ENCODE results near the gene KCNF1.

DNA sequence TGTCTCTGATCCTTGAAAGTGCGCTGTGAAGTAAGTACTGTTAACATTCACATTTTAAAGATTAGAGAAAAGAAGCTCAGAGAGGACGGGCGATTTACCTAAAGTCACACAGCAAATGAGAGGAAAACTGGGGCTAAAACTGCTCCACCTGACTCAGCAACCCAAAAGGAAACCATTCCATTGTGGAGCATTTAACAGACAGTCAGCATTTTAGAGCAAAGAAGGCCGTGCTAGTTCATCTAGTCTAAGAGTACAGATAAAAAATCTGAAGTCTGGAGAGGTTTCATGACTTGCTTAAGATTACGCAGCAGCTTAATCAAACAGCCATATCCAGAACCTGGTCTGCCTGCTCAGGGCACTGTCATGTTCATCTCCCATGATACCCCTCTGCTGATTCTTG is 19.9 kb upstream of the KCNF1 start:
- TF ChIP-seq, protein P1, sequence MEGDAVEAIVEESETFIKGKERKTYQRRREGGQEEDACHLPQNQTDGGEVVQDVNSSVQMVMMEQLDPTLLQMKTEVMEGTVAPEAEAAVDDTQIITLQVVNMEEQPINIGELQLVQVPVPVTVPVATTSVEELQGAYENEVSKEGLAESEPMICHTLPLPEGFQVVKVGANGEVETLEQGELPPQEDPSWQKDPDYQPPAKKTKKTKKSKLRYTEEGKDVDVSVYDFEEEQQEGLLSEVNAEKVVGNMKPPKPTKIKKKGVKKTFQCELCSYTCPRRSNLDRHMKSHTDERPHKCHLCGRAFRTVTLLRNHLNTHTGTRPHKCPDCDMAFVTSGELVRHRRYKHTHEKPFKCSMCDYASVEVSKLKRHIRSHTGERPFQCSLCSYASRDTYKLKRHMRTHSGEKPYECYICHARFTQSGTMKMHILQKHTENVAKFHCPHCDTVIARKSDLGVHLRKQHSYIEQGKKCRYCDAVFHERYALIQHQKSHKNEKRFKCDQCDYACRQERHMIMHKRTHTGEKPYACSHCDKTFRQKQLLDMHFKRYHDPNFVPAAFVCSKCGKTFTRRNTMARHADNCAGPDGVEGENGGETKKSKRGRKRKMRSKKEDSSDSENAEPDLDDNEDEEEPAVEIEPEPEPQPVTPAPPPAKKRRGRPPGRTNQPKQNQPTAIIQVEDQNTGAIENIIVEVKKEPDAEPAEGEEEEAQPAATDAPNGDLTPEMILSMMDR (conservative IDR thresholded peaks at IDR 0.05), result no peak
- TF ChIP-seq ZFX (IDR thresholded peaks at IDR 0.05), result no peak
